Breast epithelium (tissue), 3 donors: ENCODE data around the gene FBLN1.

Source experiments
- POLR2A ChIP-seq: fragments of 450-650 bp; IDR thresholded peaks from one replicate; pipeline ENCODE4 v1.6.1; 2016; ENCODE audit warnings: antibody characterized with exemption, mild to moderate bottlenecking, moderate library complexity
- POLR2AphosphoS5 ChIP-seq, 3 donors: sonication (generic); formaldehyde crosslinking; IDR thresholded peaks; one replicate each; pipeline ENCODE4 v1.6.1; 2017; ENCODE audit warnings: antibody characterized with exemption in 3 of 3

- no peak for TF ChIP-seq POLR2AphosphoS5 (IDR thresholded peaks at IDR 0.05)
- TF ChIP-seq POLR2A: no peak
Measured at GRCh38 chr22:45644714-45645113, 142.0 kb downstream of the FBLN1 start.
